GM21515 (cell line): ENCODE measurements around the gene POR.

ENCODE experiments used
- ATAC-seq: cut with Tn5 transposase; IDR thresholded peaks from one replicate; pipeline ENCODE4 v1.9.1; 2021; ENCODE audit not compliant: unreplicated experiment

Gene POR

GRCh38 chr7:75950111-75950681 is 35.2 kb downstream of the POR start:
- no peak for ATAC-seq

- ATAC-seq, result no peak
Measured at GRCh38 chr7:75951506-75951905, 36.6 kb downstream of the POR start.

GRCh38 chr7:75953431-75953830 is 38.5 kb downstream of the POR start:
- ATAC-seq, result no peak

GRCh38 chr7:75953931-75954330 is 39.0 kb downstream of the POR start:
- ATAC-seq, result no peak

GRCh38 chr7:75955331-75955955 is 40.5 kb downstream of the POR start:
- ATAC-seq, result no peak

GRCh38 chr7:75957021-75957736 is 42.2 kb downstream of the POR start:
- no peak for ATAC-seq

GRCh38 chr7:75958802-75959543 is 44.0 kb downstream of the POR start:
- ATAC-seq, result no peak

GRCh38 chr7:75960372-75960771 is 45.4 kb downstream of the POR start:
- ATAC-seq, result no peak

- ATAC-seq, result no peak
Measured at GRCh38 chr7:75961218-75961617, 46.3 kb downstream of the POR start.

- no peak for ATAC-seq
Measured at GRCh38 chr7:75962607-75963380, 47.8 kb downstream of the POR start.

GRCh38 chr7:75963381-75963995 is 48.5 kb downstream of the POR start:
- no peak for ATAC-seq

GRCh38 chr7:75965617-75966016 is 50.7 kb downstream of the POR start:
- no peak for ATAC-seq

GRCh38 chr7:75966190-75966961 is 51.4 kb downstream of the POR start:
- no peak for ATAC-seq

GRCh38 chr7:75967055-75967454 is 52.1 kb downstream of the POR start:
- ATAC-seq, result no peak

- no peak for ATAC-seq
Measured at GRCh38 chr7:75967487-75967997, 52.6 kb downstream of the POR start.

GRCh38 chr7:75968012-75968411 is 53.1 kb downstream of the POR start:
- ATAC-seq, result no peak

GRCh38 chr7:75968561-75969001 is 53.6 kb downstream of the POR start:
- ATAC-seq, result no peak

GRCh38 chr7:75969182-75969581 is 54.2 kb downstream of the POR start:
- ATAC-seq, result no peak

GRCh38 chr7:75969704-75970498 is 54.9 kb downstream of the POR start:
- ATAC-seq, result no peak
